Measurements from ENCODE around the gene MLPH.
"Not testable (repeated sequence)": the region's sequence is repeated elsewhere in the genome, so short reads cannot be mapped to it uniquely, and the experiment has no call there.

The MLPH gene

DNA sequence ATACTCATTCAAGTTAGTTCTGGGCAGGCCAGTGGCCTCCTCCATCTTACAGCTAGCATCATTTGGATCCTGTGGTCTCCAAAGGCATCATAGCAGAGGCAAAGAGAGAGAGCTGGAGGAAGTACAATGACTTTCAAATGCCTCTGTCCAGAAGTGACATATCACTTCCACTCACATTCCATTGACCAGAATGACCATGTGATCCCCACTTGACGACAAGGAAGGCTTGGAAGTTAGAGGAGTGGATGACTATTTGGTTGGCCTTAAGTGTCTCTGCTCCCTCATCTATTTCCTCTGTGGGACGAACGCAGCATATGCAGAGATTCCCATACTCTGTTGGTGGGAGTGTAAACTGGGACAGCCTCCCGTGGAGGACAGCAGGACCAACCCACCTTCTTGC, 27.8 kb upstream of the MLPH start:
- DNase-seq: no peak

- DNase-seq: no peak
These were observed 27.3 kb upstream of the MLPH start for GRCh38 chr2:237459741-237460174.

DNA sequence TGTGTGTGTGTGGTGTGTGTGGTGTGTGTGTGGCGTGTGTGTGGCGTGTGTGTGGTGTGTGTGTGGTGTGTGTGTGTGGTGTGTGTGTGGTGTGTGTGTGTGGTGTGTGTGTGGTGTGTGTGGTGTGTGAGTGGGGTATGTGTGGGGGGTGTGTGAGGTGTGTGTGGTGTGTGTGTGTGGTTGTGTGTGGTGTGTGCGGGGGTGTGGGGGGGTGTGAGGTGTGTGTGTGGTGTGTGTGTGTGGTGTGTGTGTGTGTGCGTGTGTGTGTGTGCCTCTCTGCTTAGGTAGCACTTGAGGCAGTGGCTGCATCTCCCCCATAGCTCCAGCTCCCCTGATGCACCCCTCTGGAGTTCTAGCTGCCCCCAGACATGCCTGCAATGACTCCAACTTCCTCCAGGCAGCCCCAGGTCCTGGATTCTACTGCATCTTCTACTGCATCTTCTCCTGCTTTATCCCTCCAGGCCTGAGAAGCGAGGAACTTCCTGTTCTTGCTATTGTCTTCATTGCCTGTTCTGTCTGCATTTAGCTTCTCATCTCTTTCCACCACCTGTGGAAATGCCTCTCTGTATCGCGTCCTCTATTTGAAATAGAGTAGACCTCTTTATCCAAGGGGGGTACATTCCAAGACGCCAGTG, 22.2 kb upstream of the MLPH start:
- no peak for DNase-seq

DNA sequence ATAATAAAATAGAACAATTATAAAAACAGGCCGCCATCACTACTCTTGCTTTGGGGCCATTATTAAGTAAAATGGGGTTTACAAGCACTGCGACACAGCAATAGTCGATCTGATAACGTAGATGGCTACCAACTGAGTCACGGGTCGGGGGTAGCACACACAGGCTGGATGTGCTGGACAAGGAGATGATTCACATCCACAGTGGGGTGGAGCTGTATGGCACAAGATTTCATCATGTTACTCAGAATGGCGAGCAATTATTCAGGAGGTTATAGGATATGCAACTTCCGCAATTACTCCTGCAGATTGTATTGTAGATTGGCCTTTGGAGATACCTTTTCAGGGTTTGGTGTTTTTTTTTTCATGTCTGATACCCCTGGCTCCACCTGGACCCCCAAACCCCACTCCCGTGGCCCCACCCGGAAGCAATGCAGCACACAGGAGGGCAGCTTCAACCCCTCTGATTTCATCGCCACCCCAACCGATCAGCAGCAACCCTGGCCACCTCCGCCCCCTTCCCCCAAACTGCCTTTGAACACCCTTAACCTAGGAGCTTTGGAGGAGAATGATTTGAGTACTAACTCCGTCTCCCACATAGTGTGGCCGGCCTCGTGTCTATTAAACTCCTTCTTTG, 21.4 kb upstream of the MLPH start:
- no peak for DNase-seq

DNA sequence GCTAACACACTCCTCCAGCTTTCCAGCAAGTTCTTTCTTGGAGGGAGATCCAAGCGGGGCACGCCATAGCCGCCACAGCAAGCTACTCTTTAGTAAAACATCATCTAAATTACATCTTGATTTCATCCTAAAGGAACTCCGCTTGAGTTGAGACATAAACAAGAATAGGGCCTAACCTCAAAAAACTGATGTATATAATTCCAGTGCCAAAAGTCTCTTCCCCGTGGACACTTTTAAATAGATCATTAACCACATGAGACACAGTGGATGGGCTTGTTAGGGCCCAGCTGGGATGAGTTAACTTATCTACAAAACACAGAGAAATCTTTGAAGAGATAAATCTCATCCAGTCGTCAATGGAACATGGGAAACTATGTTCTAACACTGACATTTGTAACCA, 20.8 kb upstream of the MLPH start:
- no peak for DNase-seq

DNA sequence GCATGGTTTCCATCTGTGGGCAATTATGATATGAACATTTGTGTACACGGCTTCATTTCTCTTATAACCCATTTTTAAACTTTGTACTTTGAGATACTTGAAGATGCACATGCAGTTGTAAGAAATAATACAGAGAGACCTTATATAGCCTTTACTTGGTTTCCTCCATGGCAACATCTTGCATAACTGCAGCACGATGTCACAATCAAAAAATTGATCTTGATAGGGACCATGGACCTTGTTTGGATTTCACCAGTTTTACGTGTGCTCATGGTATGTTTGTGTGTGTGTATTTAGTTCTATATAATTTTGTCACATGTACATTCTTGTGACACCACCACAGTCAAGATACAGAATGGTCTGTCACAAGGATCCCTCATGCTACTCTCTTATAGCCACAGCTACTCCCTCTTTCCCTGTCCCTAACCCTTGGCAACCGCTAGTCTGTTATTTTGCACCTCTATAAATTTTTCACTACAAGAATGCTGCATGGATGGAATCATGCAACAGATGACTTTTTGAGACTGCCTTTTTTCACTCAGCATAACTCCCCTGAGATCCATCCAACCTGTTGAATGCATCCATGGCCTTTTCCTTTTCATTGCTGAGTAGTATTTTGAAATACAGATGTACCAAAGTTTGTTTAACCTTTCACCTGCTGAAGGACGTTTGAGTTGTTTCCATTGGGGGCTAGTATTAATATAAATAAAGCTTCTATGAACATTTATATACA, 19.4 kb upstream of the MLPH start:
- DNase-seq: no peak

DNA sequence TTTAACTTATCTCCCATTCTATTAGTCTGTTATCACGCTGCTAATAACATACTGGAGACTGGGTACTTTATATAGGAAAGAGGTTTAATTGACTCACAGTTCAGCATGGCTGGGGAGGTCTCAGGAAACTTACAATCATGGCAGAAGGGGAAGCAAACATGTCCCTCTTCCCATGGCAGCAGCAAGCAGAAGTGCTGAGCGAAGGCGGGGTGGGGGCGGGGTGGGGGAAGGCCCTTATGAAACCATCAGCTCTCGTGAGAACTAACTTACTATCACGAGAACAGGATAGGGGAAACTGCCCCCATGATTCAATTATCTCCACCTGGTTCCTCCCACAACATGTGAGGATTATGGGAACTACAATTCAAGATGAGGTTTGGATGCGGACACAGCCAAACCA, 17.6 kb upstream of the MLPH start:
- DNase-seq: not testable (repeated sequence)

- no peak for DNase-seq
These were observed 17.2 kb upstream of the MLPH start for GRCh38 chr2:237469849-237470248.

DNA sequence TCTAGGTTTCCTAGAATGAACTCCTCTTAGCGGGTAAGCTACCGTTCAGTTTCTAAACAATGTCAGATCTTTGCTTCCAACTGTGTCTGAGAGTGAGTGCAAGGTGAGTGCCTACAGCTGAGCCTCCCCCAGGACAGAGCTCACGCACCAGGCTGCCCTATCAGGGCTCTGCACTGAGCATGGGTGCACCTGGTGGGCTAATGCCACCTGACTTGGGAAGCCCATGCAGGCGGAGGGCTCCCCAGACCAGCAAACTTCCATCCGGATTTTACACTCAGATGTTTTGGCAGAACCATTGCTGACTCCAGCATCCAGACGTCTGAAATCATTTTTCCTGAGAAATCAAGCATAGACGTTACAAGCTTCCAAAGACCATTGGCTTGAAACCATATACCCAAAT, 16.1 kb upstream of the MLPH start:
- DNase-seq: no peak

GRCh38 chr2:237471438-237472186, 15.4 kb upstream of the MLPH start:
- no peak for DNase-seq

GRCh38 chr2:237472187-237472712, 14.8 kb upstream of the MLPH start:
- DNase-seq: no peak

DNA sequence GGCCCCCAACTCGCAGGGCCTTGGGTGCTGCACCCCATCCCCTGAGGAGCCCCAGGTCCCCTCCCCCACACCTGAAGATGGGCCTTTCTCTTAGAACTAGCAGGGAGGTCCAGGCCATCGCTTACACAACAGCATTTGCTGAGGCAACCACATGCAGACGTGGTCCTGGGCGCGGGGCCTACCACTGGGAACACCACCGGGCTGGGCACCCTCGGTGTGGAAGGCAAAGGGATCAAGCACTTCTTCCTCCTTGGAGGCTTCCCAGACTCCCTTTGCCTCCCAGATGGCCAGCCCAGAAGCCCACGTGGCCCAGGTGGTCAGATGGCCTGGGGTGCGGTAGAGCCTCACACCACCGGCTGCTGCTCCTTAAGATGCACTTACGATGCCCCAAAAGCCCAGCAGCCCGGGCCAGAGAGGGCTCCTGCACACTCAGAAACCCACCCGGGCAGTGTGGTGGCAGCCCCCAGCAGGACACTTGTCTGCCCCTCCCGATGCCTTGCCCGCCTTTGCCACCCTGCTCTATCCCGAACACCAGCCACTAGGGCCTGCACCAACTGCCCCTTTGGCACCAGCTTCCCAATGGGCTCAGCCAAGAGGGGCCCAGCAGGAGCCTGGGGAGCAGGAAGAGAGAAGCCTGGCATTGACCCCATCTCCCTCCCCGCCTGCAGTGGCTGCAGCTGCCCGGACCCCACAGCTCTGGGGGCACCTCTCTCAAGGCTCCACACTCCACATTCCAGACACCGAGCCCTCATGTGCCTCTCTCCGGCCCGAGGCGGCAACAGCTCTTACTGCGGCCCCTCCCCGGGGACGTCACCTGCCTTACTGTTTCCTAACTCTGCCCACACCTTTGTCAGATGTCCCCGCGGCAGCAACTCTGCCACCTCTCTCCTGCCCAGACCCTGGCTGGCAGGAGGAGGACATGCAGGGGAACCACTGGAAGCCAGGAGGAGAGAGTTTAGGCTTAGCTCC, 13.9 kb upstream of the MLPH start:
- DNase-seq: no peak

DNA sequence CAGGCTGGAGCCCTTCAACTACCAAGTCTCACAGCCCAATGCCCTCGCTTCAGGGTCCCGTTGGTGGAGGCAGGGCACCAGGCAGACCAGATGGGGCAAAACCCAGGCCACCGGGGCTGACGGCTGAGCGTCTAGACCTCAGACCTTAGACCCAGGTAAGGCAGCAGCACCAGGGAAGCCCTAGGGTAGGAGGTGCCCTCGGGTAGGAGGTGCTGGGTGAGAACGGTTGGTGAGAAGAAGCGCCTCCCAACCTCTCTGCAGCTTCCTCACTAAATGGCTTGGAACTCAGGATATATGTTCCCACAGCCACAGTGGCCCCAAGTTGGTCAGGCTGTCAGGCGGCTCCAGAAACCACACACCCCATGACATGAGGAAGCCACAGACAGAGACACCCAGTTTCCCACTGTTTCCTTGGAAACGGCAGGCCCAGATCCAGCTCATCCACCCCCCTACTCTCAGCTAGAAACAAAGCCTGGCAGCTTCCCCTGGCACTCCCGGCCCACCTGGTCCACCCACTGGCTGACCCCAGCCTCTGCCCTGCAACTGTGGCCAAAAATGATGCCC, 13.1 kb upstream of the MLPH start:
- no peak for DNase-seq

GRCh38 chr2:237474442-237474911, 12.6 kb upstream of the MLPH start:
- DNase-seq: no peak

GRCh38 chr2:237474931-237475703, 11.9 kb upstream of the MLPH start:
- peak; percentile 45 for DNase-seq

GRCh38 chr2:237475704-237476141, 11.3 kb upstream of the MLPH start:
- DNase-seq: peak; percentile 39

GRCh38 chr2:237478095-237478494, 9.0 kb upstream of the MLPH start:
- no peak for DNase-seq

DNA sequence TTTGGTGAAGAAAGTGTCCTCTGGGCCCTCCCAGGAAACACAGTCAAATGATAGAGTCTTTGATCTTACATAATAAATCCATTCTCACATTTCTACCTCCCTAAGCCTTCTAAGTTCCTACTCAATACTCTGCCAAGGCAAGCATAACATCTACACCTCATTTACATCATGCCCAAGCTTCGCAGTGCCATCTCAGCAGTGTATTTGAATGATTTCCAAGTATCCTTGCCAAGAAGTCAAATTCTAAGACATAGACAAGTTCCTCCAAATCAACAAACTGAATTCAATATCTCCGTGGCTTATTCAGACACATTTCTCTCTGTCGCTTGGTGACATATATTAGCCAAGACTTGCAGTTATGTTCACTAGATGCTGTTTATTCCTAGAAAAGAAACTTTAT, 8.1 kb upstream of the MLPH start:
- DNase-seq: no peak

GRCh38 chr2:237479747-237480146, 7.3 kb upstream of the MLPH start:
- no peak for DNase-seq

GRCh38 chr2:237480556-237480955, 6.5 kb upstream of the MLPH start:
- no peak for DNase-seq
